ENCODE measurements around the gene ADAT1. TPM values are rescaled to one million over a fixed set of nuclear protein-coding genes. Genes with fewer than 3 reads are reported as not detected.
A peak's percentile ranks its signal among the peaks of the same experiment; 100 is the strongest.

ADAT1 gene, protein sequence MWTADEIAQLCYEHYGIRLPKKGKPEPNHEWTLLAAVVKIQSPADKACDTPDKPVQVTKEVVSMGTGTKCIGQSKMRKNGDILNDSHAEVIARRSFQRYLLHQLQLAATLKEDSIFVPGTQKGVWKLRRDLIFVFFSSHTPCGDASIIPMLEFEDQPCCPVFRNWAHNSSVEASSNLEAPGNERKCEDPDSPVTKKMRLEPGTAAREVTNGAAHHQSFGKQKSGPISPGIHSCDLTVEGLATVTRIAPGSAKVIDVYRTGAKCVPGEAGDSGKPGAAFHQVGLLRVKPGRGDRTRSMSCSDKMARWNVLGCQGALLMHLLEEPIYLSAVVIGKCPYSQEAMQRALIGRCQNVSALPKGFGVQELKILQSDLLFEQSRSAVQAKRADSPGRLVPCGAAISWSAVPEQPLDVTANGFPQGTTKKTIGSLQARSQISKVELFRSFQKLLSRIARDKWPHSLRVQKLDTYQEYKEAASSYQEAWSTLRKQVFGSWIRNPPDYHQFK
- 10 to 100 TPM; 14.7 to 44.8 (median 19.0) TPM for total RNA-seq

GRCh38 chr16:75622761-75623605 lies at the start of gene ADAT1:
TSS of gene ADAT1 (minus strand) at chr16:75623281. CDS start at chr16:75620799, 2,482 bp downstream.
- DNase-seq: peak; percentile 97
- peak; percentile 95 to 98 for ATAC-seq
- peaks cover 19 to 20% of the 10 kb centered on the region in 2 donors for H3K4me1 ChIP-seq
- H3K4me3 ChIP-seq: peak within 1 kb of the TSS; percentile 71 to 86 (median 78)
- H3K36me3 ChIP-seq: peaks cover 0 to 40% of the 10 kb centered on the region in 2 donors
- peak; percentile 85 to 86 for TF ChIP-seq POLR2A (IDR thresholded peaks at IDR 0.05)
- TF ChIP-seq, protein P1, sequence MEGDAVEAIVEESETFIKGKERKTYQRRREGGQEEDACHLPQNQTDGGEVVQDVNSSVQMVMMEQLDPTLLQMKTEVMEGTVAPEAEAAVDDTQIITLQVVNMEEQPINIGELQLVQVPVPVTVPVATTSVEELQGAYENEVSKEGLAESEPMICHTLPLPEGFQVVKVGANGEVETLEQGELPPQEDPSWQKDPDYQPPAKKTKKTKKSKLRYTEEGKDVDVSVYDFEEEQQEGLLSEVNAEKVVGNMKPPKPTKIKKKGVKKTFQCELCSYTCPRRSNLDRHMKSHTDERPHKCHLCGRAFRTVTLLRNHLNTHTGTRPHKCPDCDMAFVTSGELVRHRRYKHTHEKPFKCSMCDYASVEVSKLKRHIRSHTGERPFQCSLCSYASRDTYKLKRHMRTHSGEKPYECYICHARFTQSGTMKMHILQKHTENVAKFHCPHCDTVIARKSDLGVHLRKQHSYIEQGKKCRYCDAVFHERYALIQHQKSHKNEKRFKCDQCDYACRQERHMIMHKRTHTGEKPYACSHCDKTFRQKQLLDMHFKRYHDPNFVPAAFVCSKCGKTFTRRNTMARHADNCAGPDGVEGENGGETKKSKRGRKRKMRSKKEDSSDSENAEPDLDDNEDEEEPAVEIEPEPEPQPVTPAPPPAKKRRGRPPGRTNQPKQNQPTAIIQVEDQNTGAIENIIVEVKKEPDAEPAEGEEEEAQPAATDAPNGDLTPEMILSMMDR (IDR thresholded peaks at IDR 0.05 in 4 of 5, conservative IDR thresholded peaks at IDR 0.05 in 1 of 5): peak in 1 of 5 experiments; percentile 3
- no peaks in the 10 kb centered on the region for H3K9me3 ChIP-seq
- peak within 1 kb of the TSS; percentile 86 to 93 (median 90) for H3K27ac ChIP-seq
- intact Hi-C loops (cut with DNase I; ENCODE audit: low total_unique reads) (loop anchor here (1.0 to 2.0 kb wide), 6 partner anchors 24 to 474 kb away; partner anchors contain the start of genes GABARAPL2, KARS1, TERF2IP and TMEM170A), in situ Hi-C loops (cut with MboI; ENCODE audit: low sequenced_read_pairs in 4 of 4) (loop anchor here in 1 of 4 donors (10.0 to 25.0 kb wide), 2 partner anchors 58 to 1564 kb away; partner anchors contain the start of genes GABARAPL2, MON1B and SYCE1L)
- no peaks in the 10 kb centered on the region for H3K27me3 ChIP-seq

DNA sequence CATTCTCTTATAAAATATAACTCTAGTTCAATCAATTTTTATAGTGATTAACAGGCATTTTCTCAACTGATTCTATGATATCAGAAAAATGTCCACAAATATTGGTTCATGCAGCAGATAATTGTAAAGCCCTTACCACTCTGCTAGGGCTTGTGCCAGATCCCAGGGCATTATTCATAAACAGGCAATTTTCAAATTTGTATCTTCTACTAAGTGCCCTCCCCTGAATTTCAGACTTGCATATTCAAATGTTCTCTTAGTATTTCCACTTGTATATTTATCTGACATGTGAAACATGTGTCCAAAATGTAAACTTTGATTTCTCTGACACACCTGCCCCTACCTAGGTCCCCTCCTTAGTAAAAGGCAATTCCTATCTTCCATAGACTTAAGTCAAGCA lies 44.4 kb upstream of the ADAT1 start:
- Histone ChIP-seq H3K4me1 (no peaks in the 10 kb centered on the region), H3K27ac (no peak overlapping the region), H3K9me3 (no peaks in the 10 kb centered on the region), H3K4me3 (no peak overlapping the region), H3K36me3 (no peaks in the 10 kb centered on the region), H3K27me3 (no peaks in the 10 kb centered on the region)
- intact Hi-C loops (cut with DNase I; ENCODE audit: low total_unique reads) (no loop called here), in situ Hi-C loops (cut with MboI; ENCODE audit: low sequenced_read_pairs in 4 of 4) (no loop called here)
- ATAC-seq (no peak), DNase-seq (no peak)
- TF ChIP-seq POLR2A (IDR thresholded peaks at IDR 0.05): no peak
- TF ChIP-seq, protein P1 (IDR thresholded peaks at IDR 0.05 in 4 of 5, conservative IDR thresholded peaks at IDR 0.05 in 1 of 5): no peak

- Histone ChIP-seq H3K27me3 (no peaks in the 10 kb centered on the region), H3K9me3 (no peaks in the 10 kb centered on the region), H3K4me1 (peaks cover 0 to 5% of the 10 kb centered on the region in 2 donors), H3K36me3 (peaks cover 0 to 32% of the 10 kb centered on the region in 2 donors), H3K27ac (no peak overlapping the region), H3K4me3 (no peak overlapping the region)
- ATAC-seq: no peak
- in situ Hi-C loops (cut with MboI; ENCODE audit: low sequenced_read_pairs in 4 of 4) (no loop called here), intact Hi-C loops (cut with DNase I; ENCODE audit: low total_unique reads) (no loop called here)
- no peak for DNase-seq
- TF ChIP-seq, protein P1 (IDR thresholded peaks at IDR 0.05 in 4 of 5, conservative IDR thresholded peaks at IDR 0.05 in 1 of 5): no peak
- no peak for TF ChIP-seq POLR2A (IDR thresholded peaks at IDR 0.05)
Observed at GRCh38 chr16:75660726-75661302, 37.7 kb upstream of the ADAT1 start.

- Histone ChIP-seq H3K4me1 (peaks cover 0 to 5% of the 10 kb centered on the region in 2 donors), H3K4me3 (no peak overlapping the region), H3K36me3 (peaks cover 0 to 37% of the 10 kb centered on the region in 2 donors), H3K9me3 (no peaks in the 10 kb centered on the region), H3K27ac (no peak overlapping the region), H3K27me3 (no peaks in the 10 kb centered on the region)
- in situ Hi-C loops (cut with MboI; ENCODE audit: low sequenced_read_pairs in 4 of 4) (no loop called here), intact Hi-C loops (cut with DNase I; ENCODE audit: low total_unique reads) (no loop called here)
- DNase-seq (no peak), ATAC-seq (no peak)
- no peak for TF ChIP-seq POLR2A (IDR thresholded peaks at IDR 0.05)
- TF ChIP-seq, protein P1 (IDR thresholded peaks at IDR 0.05 in 4 of 5, conservative IDR thresholded peaks at IDR 0.05 in 1 of 5): no peak
Observed at GRCh38 chr16:75660321-75660720, 37.2 kb upstream of the ADAT1 start.
